Measurements from ENCODE around the gene SSH2.

SSH2 gene

DNA sequence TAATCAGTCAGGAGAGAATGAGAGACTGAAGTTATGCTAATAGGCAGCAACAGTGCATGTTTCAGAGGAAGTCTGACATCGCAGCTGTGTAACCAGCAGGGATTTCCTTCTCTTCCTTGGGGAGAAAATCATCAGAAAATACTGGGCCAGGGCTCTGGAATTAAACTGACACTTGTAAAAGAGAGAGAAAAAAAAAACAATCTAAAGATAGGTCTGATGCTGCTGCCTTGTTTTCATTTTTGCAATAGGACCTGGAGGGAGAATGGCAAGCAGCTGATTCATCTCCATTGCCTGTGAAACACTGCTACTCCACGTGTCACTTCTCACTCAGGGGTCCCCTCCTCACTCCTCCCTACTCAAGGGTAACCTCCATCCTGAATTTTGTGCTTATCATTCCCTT, 289.6 kb downstream of the SSH2 start:
- Mint-ChIP-seq H3K9me3 (no peaks in the 10 kb centered on the region), H3K4me1 (peaks cover 24% of the 10 kb centered on the region), H3K27me3 (no peaks in the 10 kb centered on the region), H3K36me3 (peaks cover 36% of the 10 kb centered on the region), H3K4me3 (no peak overlapping the region), H3K27ac (peak overlapping the region; percentile 49)
- no peak for DNase-seq
- CTCF ChIA-PET = interaction anchor here (1.6 to 7.9 kb wide), 7 partner anchors 13 to 227 kb away, joined by 4 to 108 read pairs (median 10); no protein-coding TSS in a partner anchor

DNA sequence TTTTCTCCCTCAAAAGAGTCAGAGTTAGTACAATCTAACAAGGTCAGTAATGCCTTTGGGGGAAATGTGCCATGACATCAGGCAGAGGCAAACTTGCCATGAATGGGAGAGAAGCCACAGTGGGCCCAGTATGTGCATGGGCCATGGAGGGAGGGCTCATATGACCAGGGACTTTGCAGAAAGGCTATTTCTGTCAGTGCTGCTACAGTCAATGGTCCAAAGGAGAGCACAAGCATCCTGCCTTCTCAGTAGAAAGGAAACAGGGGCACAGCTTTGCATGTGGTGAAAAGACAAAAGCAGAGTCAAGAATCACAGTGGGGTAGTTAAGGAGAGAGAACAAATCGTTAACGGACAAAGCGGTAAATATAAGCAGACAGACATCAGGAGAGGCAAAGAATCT, 296.1 kb downstream of the SSH2 start:
- H3K4me1 Mint-ChIP-seq = peaks cover 23% of the 10 kb centered on the region
- H3K27ac Mint-ChIP-seq = peak overlapping the region; percentile 4
- no peak overlapping the region for H3K4me3 Mint-ChIP-seq
- no peaks in the 10 kb centered on the region for H3K27me3 Mint-ChIP-seq
- H3K9me3 Mint-ChIP-seq = no peaks in the 10 kb centered on the region
- CTCF ChIA-PET = interaction anchor here (1.0 to 4.6 kb wide), 2 partner anchors 11 to 16 kb away, joined by 4 to 21 read pairs; partner anchors contain the start of gene CORO6
- DNase-seq = no peak
- peaks cover 56% of the 10 kb centered on the region for H3K36me3 Mint-ChIP-seq

GRCh38 chr17:29630630-29631193, 299.3 kb downstream of the SSH2 start:
- CTCF ChIA-PET = no interaction called here
- no peaks in the 10 kb centered on the region for H3K9me3 Mint-ChIP-seq
- peaks cover 55% of the 10 kb centered on the region for H3K36me3 Mint-ChIP-seq
- no peak overlapping the region for H3K4me3 Mint-ChIP-seq
- peaks cover 23% of the 10 kb centered on the region for H3K4me1 Mint-ChIP-seq
- no peak for DNase-seq
- no peak overlapping the region for H3K27ac Mint-ChIP-seq
- H3K27me3 Mint-ChIP-seq = no peaks in the 10 kb centered on the region

DNA sequence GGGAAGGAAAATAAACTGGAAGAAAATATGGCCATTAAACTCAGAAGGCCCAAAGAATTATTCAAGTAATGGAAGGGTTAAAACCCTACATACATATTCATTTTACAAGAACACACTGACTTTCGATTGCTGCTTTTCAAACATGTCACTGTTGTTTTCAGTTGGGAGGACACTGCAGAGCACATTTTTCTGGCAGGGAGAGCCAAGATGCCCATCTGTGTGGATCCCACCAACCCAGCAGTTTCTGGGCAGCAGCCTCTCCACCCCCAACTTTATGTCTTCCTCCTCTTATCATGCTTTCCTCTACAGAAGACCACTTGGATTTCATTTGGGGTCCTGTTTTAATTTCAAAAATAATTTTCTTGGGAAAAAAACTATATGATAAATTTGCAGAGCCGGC, 300.2 kb downstream of the SSH2 start:
- Mint-ChIP-seq H3K36me3 (peaks cover 55% of the 10 kb centered on the region), H3K4me3 (no peak overlapping the region), H3K4me1 (peaks cover 29% of the 10 kb centered on the region), H3K9me3 (no peaks in the 10 kb centered on the region), H3K27ac (no peak overlapping the region), H3K27me3 (no peaks in the 10 kb centered on the region)
- CTCF ChIA-PET = no interaction called here
- no peak for DNase-seq

DNA sequence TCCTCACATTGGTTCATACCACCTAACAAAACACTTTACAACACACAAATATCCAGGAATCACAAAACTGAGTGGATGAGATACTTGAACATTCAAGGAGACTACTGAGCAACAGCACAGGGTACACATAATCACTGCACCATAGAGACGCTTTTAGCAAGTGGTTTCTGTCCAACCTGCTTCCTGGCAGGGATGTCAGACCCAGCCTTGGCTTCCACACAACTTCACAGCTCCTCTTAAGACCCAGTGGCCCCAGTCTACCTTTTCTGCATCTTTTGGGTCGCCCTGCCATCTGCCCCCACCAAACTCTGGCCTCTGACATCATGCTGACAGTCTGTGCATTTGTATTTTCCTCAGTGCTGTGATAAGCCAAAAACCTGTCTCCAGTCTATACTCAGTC, 301.4 kb downstream of the SSH2 start:
- Mint-ChIP-seq H3K27ac (no peak overlapping the region), H3K4me3 (no peak overlapping the region), H3K4me1 (peaks cover 32% of the 10 kb centered on the region), H3K27me3 (no peaks in the 10 kb centered on the region), H3K9me3 (no peaks in the 10 kb centered on the region), H3K36me3 (peaks cover 51% of the 10 kb centered on the region)
- CTCF ChIA-PET = interaction anchor here (0.6 to 1.0 kb wide), 2 partner anchors 11 to 251 kb away, joined by 3 to 4 read pairs; no protein-coding TSS in a partner anchor
- no peak for DNase-seq

DNA sequence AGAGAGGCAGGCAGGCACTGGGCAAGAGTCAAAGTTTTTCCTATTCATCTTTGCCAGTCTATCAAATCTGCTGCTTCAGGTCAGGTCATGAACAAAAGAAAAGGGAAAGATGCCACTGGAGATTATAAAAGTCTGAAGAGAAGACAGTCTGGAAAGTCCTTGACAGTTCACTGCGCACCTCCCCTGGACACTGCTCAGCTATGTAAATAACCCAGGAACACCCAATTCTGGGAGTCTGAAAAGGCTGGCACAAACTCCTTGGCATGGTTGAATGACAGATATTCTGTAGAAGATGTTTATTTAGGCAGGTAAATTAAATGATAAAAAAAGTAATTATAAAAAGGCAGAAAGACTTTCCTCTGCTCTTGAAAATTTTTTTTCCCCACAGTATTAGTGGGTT, 302.1 kb downstream of the SSH2 start:
- peaks cover 35% of the 10 kb centered on the region for H3K4me1 Mint-ChIP-seq
- H3K27me3 Mint-ChIP-seq = no peaks in the 10 kb centered on the region
- peaks cover 49% of the 10 kb centered on the region for H3K36me3 Mint-ChIP-seq
- H3K4me3 Mint-ChIP-seq = no peak overlapping the region
- H3K9me3 Mint-ChIP-seq = no peaks in the 10 kb centered on the region
- no peak for DNase-seq
- CTCF ChIA-PET = no interaction called here
- H3K27ac Mint-ChIP-seq = no peak overlapping the region

DNA sequence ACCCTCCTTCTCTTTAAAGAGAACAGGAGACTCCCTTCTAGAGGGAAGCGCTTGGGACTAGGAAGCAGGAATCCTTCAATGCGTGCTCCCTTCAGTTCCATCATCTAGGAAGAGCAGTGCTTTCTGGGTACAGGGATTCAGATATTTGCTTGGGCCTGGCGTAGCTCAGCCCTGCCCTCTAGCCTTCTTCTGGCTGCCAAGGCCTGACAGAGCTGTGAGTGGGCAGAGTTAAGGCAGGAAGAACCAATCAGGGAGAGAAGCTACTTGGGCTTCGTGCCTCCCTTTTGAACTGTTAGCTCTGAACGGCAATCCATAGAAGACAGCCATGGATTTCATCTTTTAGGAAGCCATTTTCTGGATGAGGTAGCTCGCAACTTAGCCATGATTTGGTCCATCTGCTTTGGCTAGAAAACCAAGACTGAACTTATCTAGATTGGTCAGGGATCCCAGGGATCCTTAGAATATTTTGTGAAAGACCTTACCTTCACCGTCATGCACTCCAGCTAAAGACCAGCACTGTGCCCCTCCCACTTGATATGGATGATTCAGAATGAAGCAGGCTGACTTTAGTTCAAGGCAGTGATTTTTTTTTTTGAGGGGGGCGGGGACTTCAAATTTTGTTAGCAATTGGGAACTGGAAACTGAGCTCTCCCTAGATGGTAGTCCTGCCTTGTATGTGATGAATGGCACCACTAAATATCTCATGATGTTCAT, 304.8 kb downstream of the SSH2 start:
- Mint-ChIP-seq H3K27me3 (peaks cover 24% of the 10 kb centered on the region), H3K4me1 (peaks cover 48% of the 10 kb centered on the region), H3K4me3 (no peak overlapping the region), H3K36me3 (peaks cover 27% of the 10 kb centered on the region), H3K27ac (no peak overlapping the region), H3K9me3 (no peaks in the 10 kb centered on the region)
- DNase-seq = no peak
- CTCF ChIA-PET = interaction anchor here (1.2 to 1.8 kb wide), 6 partner anchors 8 to 306 kb away, joined by 3 to 10 read pairs (median 5); no protein-coding TSS in a partner anchor

- Mint-ChIP-seq H3K36me3 (peaks cover 22% of the 10 kb centered on the region), H3K4me3 (no peak overlapping the region), H3K9me3 (no peaks in the 10 kb centered on the region), H3K4me1 (peaks cover 48% of the 10 kb centered on the region), H3K27me3 (peaks cover 28% of the 10 kb centered on the region), H3K27ac (no peak overlapping the region)
- CTCF ChIA-PET = interaction anchor here (0.6 to 1.8 kb wide), 6 partner anchors 10 to 527 kb away, joined by 3 to 10 read pairs (median 5); no protein-coding TSS in a partner anchor
- no peak for DNase-seq
Observed at GRCh38 chr17:29624586-29624985, 305.4 kb downstream of the SSH2 start.

GRCh38 chr17:29623283-29623647, 306.8 kb downstream of the SSH2 start:
- peaks cover 13% of the 10 kb centered on the region for H3K36me3 Mint-ChIP-seq
- no peak for DNase-seq
- no peak overlapping the region for H3K27ac Mint-ChIP-seq
- H3K9me3 Mint-ChIP-seq = no peaks in the 10 kb centered on the region
- CTCF ChIA-PET = interaction anchor here (1.0 to 1.2 kb wide), 2 partner anchors 11 to 308 kb away, joined by 3 to 4 read pairs; no protein-coding TSS in a partner anchor
- H3K4me3 Mint-ChIP-seq = peak overlapping the region; percentile 73
- peaks cover 28% of the 10 kb centered on the region for H3K27me3 Mint-ChIP-seq
- peaks cover 53% of the 10 kb centered on the region for H3K4me1 Mint-ChIP-seq

- no peaks in the 10 kb centered on the region for H3K9me3 Mint-ChIP-seq
- CTCF ChIA-PET = interaction anchor here (1.0 to 6.5 kb wide), 4 partner anchors 11 to 309 kb away, joined by 3 to 47 read pairs (median 4); partner anchors contain the start of gene ANKRD13B
- peaks cover 11% of the 10 kb centered on the region for H3K36me3 Mint-ChIP-seq
- peak; percentile 75 for DNase-seq
- peaks cover 29% of the 10 kb centered on the region for H3K27me3 Mint-ChIP-seq
- peaks cover 56% of the 10 kb centered on the region for H3K4me1 Mint-ChIP-seq
- H3K4me3 Mint-ChIP-seq = peak within 1 kb of the TSS; percentile 73
- peak within 1 kb of the TSS; percentile 67 for H3K27ac Mint-ChIP-seq
Observed at GRCh38 chr17:29622337-29623282, 307.4 kb downstream of the SSH2 start, which contains the start of gene CORO6. CORO6 (minus strand) TSS chr17:29622912; CDS start chr17:29621421, 1,491 bp downstream.

- Mint-ChIP-seq H3K36me3 (peaks cover 11% of the 10 kb centered on the region), H3K4me1 (peaks cover 64% of the 10 kb centered on the region), H3K27ac (peak overlapping the region; percentile 67), H3K9me3 (no peaks in the 10 kb centered on the region), H3K27me3 (peaks cover 38% of the 10 kb centered on the region), H3K4me3 (peak overlapping the region; percentile 73)
- CTCF ChIA-PET = interaction anchor here (2.0 to 6.5 kb wide), 2 partner anchors 29 to 158 kb away, joined by 5 to 47 read pairs; partner anchors contain the start of gene ANKRD13B
- no peak for DNase-seq
Observed at GRCh38 chr17:29621751-29622194, 308.3 kb downstream of the SSH2 start.

- Mint-ChIP-seq H3K4me3 (peak overlapping the region; percentile 44), H3K27me3 (peaks cover 46% of the 10 kb centered on the region), H3K4me1 (peaks cover 70% of the 10 kb centered on the region), H3K27ac (no peak overlapping the region), H3K36me3 (peaks cover 10% of the 10 kb centered on the region), H3K9me3 (no peaks in the 10 kb centered on the region)
- CTCF ChIA-PET = interaction anchor here (2.0 to 6.5 kb wide), 2 partner anchors 28 to 158 kb away, joined by 5 to 47 read pairs; partner anchors contain the start of gene ANKRD13B
- DNase-seq = no peak
Observed at GRCh38 chr17:29620779-29621500, 309.1 kb downstream of the SSH2 start.

DNA sequence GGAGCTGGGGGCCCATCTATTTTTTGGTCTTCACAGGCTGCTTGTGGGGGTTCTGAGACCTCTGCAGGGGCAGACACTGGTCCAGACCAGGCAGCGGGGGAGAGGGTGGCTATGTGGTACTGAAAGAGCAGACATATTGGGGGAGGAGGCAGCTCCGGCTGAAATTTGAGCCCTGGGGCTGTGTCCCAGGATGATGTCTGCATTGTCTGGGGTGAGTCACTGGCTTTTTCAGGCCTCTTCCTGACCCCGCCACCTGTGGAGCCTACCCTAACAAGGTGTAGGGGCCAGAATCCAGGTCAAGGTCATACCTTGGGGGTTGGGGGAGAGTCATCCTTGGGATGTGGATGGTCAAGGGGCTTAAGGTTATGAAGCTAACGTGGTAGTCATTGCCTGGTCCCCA, 309.8 kb downstream of the SSH2 start:
- Mint-ChIP-seq H3K4me3 (no peak overlapping the region), H3K36me3 (peaks cover 3% of the 10 kb centered on the region), H3K4me1 (peaks cover 71% of the 10 kb centered on the region), H3K27ac (no peak overlapping the region), H3K9me3 (no peaks in the 10 kb centered on the region), H3K27me3 (peaks cover 53% of the 10 kb centered on the region)
- no peak for DNase-seq
- CTCF ChIA-PET = interaction anchor here (0.6 to 6.5 kb wide), 3 partner anchors 28 to 311 kb away, joined by 3 to 47 read pairs (median 3); partner anchors contain the start of gene ANKRD13B

Measured in activated naive CD4-positive, alpha-beta T cell treated with anti-CD3 and anti-CD28 coated beads, Interleukin-2, amount 10 ng/mL, durations not matched to agents 7 days and 5 days (primary cell).